NOMO-1 treated with DMSO at 0.1 percent for 48 hours (cell line): ENCODE measurements around the gene KDM2A.
"Not testable (repeated sequence)": the region's sequence is repeated elsewhere in the genome, so short reads cannot be mapped to it uniquely, and the experiment has no call there.

Source experiments
- DNase-seq: peaks from one replicate; lab custom pipeline; 2025; ENCODE audit not compliant: unreplicated experiment; lab: John Stamatoyannopoulos, UW

The KDM2A gene

GRCh38 chr11:67233584-67234190 is 114.6 kb downstream of the KDM2A start:
- no peak for DNase-seq

GRCh38 chr11:67234571-67234970 is 115.5 kb downstream of the KDM2A start:
- not testable (repeated sequence) for DNase-seq

GRCh38 chr11:67237574-67237973 is 118.5 kb downstream of the KDM2A start:
- no peak for DNase-seq

GRCh38 chr11:67238894-67239782 is 120.1 kb downstream of the KDM2A start:
- DNase-seq = no peak

GRCh38 chr11:67239783-67240575 is 120.9 kb downstream of the KDM2A start:
- DNase-seq = peak; percentile 99

GRCh38 chr11:67240576-67241389 is 121.7 kb downstream of the KDM2A start:
- peak; percentile 53 for DNase-seq

- no peak for DNase-seq
These were observed 123.5 kb downstream of the KDM2A start for GRCh38 chr11:67242548-67242947.

- DNase-seq = no peak
These were observed 124.0 kb downstream of the KDM2A start for GRCh38 chr11:67243051-67243450.

- DNase-seq = no peak
These were observed 126.0 kb downstream of the KDM2A start for GRCh38 chr11:67245046-67245445.

GRCh38 chr11:67247946-67248550 is 129.0 kb downstream of the KDM2A start:
- no peak for DNase-seq

GRCh38 chr11:67248653-67249052 is 129.6 kb downstream of the KDM2A start:
- DNase-seq = no peak

- DNase-seq = no peak
These were observed 131.3 kb downstream of the KDM2A start for GRCh38 chr11:67250059-67251043.

GRCh38 chr11:67251841-67252240 is 132.8 kb downstream of the KDM2A start:
- DNase-seq = no peak

- peak; percentile 75 for DNase-seq
These were observed 133.8 kb downstream of the KDM2A start for GRCh38 chr11:67252831-67253239.

GRCh38 chr11:67253872-67254624 is 135.0 kb downstream of the KDM2A start:
- no peak for DNase-seq

GRCh38 chr11:67254798-67255197 is 135.7 kb downstream of the KDM2A start:
- no peak for DNase-seq

GRCh38 chr11:67255353-67255752 is 136.3 kb downstream of the KDM2A start:
- DNase-seq = no peak

GRCh38 chr11:67255864-67256263 is 136.8 kb downstream of the KDM2A start:
- DNase-seq = no peak
